Astrocyte of the spinal cord (primary cell): ENCODE data around the gene RIMS1.

Experiments
- DNase-seq: peaks from one replicate; pipeline ENCODE4 v3.0.0; 2011; ENCODE audit warnings: low read depth, low spot score
- H3K4me3 ChIP-seq: 2 replicates; pipeline ENCODE4 v1.5.1; 2011; ENCODE audit warnings: low read depth, mild to moderate bottlenecking, low read length, moderate library complexity
- in situ Hi-C: cut with HindIII; loops from 2 replicates; pipeline ENCODE4 v1.10.0; 2017; ENCODE audit warnings: low sequenced_read_pairs
- TF ChIP-seq, protein P1 (sequence below): IDR thresholded peaks from 2 replicates; pipeline ENCODE4 v1.5.1; 2012; ENCODE audit warnings: low read depth, mild to moderate bottlenecking, low read length, inconsistent platforms

RIMS1 gene

DNA sequence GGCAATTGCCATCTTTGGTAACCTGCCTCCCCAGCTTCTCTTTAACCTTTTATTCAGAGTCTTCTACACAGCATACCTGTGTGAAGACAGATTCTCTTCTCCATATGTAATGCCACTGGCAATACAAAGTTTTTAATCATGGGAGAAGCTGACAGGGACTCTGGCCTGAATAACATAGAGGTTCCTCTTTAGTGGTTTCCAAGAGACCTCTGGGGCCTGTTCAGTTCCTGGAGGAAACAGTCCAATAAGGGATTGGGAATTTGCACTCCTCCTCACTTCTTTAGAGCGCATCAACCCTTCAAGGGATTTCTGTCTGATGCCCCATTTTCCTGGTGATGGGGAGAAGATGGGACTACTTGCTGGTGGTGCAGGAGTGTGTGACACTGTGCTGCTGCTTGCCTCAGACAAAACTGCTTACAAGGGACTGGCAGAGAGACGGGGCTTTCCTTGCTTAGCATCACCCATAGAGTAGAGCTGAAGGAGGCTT is 1.4 kb downstream of the RIMS1 start:
- TF ChIP-seq, protein P1, sequence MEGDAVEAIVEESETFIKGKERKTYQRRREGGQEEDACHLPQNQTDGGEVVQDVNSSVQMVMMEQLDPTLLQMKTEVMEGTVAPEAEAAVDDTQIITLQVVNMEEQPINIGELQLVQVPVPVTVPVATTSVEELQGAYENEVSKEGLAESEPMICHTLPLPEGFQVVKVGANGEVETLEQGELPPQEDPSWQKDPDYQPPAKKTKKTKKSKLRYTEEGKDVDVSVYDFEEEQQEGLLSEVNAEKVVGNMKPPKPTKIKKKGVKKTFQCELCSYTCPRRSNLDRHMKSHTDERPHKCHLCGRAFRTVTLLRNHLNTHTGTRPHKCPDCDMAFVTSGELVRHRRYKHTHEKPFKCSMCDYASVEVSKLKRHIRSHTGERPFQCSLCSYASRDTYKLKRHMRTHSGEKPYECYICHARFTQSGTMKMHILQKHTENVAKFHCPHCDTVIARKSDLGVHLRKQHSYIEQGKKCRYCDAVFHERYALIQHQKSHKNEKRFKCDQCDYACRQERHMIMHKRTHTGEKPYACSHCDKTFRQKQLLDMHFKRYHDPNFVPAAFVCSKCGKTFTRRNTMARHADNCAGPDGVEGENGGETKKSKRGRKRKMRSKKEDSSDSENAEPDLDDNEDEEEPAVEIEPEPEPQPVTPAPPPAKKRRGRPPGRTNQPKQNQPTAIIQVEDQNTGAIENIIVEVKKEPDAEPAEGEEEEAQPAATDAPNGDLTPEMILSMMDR, result no peak
- no peak overlapping the region for H3K4me3 ChIP-seq
- in situ Hi-C loops, result no loop called here
- no peak for DNase-seq

DNA sequence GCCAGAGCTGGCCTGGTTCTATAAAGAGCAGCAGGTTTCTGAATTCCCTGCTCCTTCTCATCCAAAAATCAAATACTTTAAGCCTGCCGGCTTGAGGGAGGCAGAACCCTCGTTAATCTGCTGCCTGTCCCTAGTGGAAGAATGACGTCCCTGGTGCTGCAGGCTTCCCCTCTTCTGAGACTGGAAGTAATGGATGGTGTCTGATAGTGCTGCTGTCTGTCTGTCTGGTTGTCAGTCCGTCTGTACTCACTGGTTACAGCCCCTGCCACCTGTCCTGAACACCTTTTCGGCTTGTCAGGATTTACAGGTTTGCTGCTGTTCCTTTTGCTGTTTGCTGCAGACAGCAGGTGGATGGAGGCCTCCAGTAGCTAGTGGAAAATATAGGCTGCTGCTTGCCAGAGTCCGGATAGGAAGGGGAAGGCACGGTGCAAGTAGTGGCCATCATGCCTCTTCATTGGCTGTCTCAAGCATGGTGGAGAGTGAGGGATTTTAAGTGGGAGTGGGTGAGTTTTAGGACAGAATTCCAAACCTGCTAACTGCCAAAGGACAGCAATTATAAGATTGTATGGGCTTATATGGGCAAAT is 2.5 kb downstream of the RIMS1 start:
- in situ Hi-C loops, result no loop called here
- TF ChIP-seq, protein P1, result no peak
- no peak overlapping the region for H3K4me3 ChIP-seq
- no peak for DNase-seq

DNA sequence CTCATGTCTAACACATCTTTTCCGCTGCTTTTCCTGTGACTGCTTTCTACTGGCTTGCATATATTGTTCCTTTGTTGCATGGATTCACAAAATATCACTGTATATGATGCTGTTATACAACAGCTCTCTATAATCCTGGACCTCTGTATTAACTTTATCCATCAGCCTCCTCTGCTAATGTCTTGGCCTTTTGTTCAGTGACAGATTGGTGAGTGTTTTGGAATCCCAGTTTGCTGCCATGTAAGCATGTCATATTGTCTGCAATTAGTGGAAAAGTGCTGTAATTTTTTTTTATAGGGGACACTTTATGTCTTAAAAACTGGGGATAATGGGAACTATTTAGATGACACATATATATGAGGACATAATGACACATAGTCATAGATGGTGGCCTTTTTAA is 3.0 kb downstream of the RIMS1 start:
- DNase-seq, result no peak
- in situ Hi-C loops, result no loop called here
- no peak overlapping the region for H3K4me3 ChIP-seq
- TF ChIP-seq, protein P1, result no peak

DNA sequence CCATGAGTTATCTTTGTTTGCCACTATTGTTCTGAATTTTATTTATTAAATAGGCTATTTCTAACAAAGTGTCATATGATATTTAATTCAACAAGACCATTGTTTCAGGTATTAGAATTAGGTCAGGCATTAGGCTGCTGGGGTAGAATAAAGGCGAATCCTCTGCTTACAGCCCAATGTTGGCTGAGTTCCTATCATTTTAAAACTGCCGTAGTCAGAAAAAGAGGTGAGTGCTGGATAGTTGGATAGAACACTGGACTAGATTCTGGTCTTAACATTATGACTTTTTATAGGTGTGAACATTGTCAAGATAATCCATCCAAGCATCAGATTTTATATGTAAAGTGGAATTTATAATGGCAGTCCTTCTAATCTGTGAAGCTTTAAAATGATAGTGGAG is 6.3 kb downstream of the RIMS1 start:
- TF ChIP-seq, protein P1, result no peak
- no peak for DNase-seq
- no peak overlapping the region for H3K4me3 ChIP-seq
- in situ Hi-C loops, result no loop called here

DNA sequence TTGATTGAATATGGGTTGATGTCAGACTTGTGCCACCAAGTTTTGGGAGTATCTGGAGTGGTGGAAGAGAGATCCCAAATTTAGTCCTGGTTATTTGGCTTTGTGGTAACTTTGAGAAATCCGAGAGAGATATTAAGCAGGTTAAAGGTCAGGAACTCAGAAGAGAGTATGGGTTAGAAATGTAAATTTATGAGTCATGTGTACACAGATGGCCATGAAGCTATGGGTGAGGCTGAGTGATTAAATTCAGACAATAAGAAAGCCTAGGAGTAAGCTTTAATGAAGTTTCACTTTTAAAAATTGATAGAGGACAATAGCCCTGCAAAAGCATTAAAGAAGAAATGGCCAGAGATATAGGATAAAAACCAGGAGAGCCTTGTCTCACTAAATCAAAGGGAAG is 14.3 kb downstream of the RIMS1 start:
- no peak overlapping the region for H3K4me3 ChIP-seq
- in situ Hi-C loops, result no loop called here
- TF ChIP-seq, protein P1, result no peak
- no peak for DNase-seq

DNA sequence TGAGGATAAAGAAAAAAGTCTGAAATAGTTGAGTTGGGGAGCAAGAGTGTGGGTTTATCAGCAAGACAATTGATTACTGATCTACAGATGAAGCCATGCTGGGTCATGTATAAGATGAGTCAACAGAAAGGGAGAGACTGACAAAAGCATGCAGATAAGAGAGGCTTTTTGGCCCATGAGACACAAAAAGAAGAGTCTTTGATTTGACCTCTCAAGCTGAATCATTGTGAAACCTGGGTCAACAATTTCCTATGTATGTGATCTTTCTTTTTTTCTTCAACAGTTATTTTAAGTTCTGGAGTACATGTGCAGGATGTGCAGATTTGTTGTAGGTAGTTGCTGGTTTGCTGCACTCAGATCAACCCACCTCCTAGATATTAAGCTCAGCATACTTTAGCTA is 15.9 kb downstream of the RIMS1 start:
- in situ Hi-C loops, result no loop called here
- no peak overlapping the region for H3K4me3 ChIP-seq

More for the DNA sequence above, 15.9 kb downstream of the RIMS1 start:
- DNase-seq, result no peak
- TF ChIP-seq, protein P1, result no peak
